GM21528 (cell line): ENCODE results near the gene ERC2.

ENCODE experiments used
- ATAC-seq: cut with Tn5 transposase; IDR thresholded peaks from one replicate; pipeline ENCODE4 v1.9.1; 2021; ENCODE audit warnings: mild to moderate bottlenecking, moderate library complexity; ENCODE audit not compliant: unreplicated experiment, low FRiP score

ERC2 gene

GRCh38 chr3:55790596-55791350 is 677.5 kb downstream of the ERC2 start:
- no peak for ATAC-seq

GRCh38 chr3:55789516-55789915 is 678.8 kb downstream of the ERC2 start:
- ATAC-seq = no peak

- ATAC-seq = no peak
Observed at GRCh38 chr3:55782807-55783206, 685.5 kb downstream of the ERC2 start.

GRCh38 chr3:55782351-55782750 is 685.9 kb downstream of the ERC2 start:
- no peak for ATAC-seq

- no peak for ATAC-seq
Observed at GRCh38 chr3:55780913-55781312, 687.4 kb downstream of the ERC2 start.

GRCh38 chr3:55779543-55779942 is 688.7 kb downstream of the ERC2 start:
- no peak for ATAC-seq

- no peak for ATAC-seq
Observed at GRCh38 chr3:55775366-55776154, 692.7 kb downstream of the ERC2 start.

- ATAC-seq = no peak
Observed at GRCh38 chr3:55774856-55775255, 693.4 kb downstream of the ERC2 start.

- ATAC-seq = no peak
Observed at GRCh38 chr3:55771503-55771902, 696.8 kb downstream of the ERC2 start.

GRCh38 chr3:55770077-55770476 is 698.2 kb downstream of the ERC2 start:
- ATAC-seq = no peak

- ATAC-seq = no peak
Observed at GRCh38 chr3:55766753-55767152, 701.5 kb downstream of the ERC2 start.

- ATAC-seq = no peak
Observed at GRCh38 chr3:55765906-55766701, 702.2 kb downstream of the ERC2 start.

GRCh38 chr3:55765398-55765797 is 702.9 kb downstream of the ERC2 start:
- no peak for ATAC-seq

- no peak for ATAC-seq
Observed at GRCh38 chr3:55756976-55757375, 711.3 kb downstream of the ERC2 start.

GRCh38 chr3:55755516-55756205 is 712.6 kb downstream of the ERC2 start:
- no peak for ATAC-seq

GRCh38 chr3:55752911-55753310 is 715.4 kb downstream of the ERC2 start:
- no peak for ATAC-seq

GRCh38 chr3:55751730-55752129 is 716.5 kb downstream of the ERC2 start:
- no peak for ATAC-seq

GRCh38 chr3:55750525-55750924 is 717.7 kb downstream of the ERC2 start:
- no peak for ATAC-seq

- ATAC-seq = no peak
Observed at GRCh38 chr3:55749036-55749435, 719.2 kb downstream of the ERC2 start.

- ATAC-seq = no peak
Observed at GRCh38 chr3:55746808-55747413, 721.4 kb downstream of the ERC2 start.
